ENCODE results near the gene ANKRD13B. TPM values are rescaled to one million over a fixed set of nuclear protein-coding genes. Genes with fewer than 3 reads are reported as not detected.
"Not testable (repeated sequence)": the region's sequence is repeated elsewhere in the genome, so short reads cannot be mapped to it uniquely, and the experiment has no call there.

The ANKRD13B gene
- total RNA-seq, 2 donors from 2014 or later = 7.9 to 13.5 TPM

DNA sequence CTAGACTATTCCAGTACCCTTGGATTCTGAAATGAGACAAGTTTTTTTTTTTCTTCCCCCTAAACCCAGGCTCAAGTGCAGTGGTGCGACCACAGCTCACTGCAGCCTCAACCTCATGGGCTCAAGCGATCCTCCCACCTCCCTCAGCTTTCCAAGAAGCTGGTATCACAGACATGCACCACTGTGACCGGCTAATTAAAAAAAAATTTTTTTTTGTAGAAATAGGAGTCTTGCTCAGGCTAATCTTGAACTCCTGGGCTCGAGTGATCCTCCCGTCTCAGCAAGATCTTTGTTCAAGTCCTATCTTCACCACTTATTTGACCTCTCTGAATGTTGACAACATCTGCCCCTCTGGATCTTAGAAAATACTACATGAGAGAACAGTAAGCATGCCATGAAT lies 56.4 kb downstream of the ANKRD13B start:
- H3K27ac Mint-ChIP-seq = peak overlapping the region; percentile 70
- H3K36me3 Mint-ChIP-seq (ENCODE audit: insufficient read depth in 2 of 2) = peaks cover 2 to 11% of the 10 kb centered on the region in 2 donors

DNA sequence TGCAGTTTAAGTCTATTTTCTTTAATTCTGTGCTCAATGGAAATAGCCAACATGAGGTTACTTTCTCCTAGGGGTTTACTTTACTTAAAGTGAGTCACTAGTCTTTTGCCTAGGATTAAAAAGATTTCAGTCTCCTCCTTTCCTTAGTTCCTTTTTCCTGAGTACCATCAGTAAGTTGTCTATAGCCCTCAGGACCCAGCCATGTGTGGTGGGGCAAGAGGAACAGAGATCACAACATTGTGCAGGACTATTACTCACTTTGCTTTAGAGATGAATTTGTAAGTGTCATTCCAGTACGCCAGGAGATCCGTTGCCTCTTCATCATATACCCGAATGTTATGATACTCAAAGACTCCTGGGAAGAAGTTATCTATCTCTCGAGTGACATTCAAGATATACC lies 57.5 kb downstream of the ANKRD13B start:
- Mint-ChIP-seq H3K4me3 (no peak overlapping the region), H3K27me3 (ENCODE audit: low read depth) (no peaks in the 10 kb centered on the region), H3K36me3 (ENCODE audit: insufficient read depth in 2 of 2) (peaks cover 2 to 10% of the 10 kb centered on the region in 2 donors), H3K27ac (peak overlapping the region; percentile 38), H3K9me3 (no peaks in the 10 kb centered on the region), H3K4me1 (ENCODE audit: low read depth) (peaks cover 9% of the 10 kb centered on the region)
- DNase-seq (no peak), ATAC-seq (replicated peaks in 1 of 2) (no peak)

More for the DNA sequence above, 56.4 kb downstream of the ANKRD13B start:
- H3K9me3 Mint-ChIP-seq = no peaks in the 10 kb centered on the region
- DNase-seq (no peak), ATAC-seq (replicated peaks in 1 of 2) (no peak)
- peaks cover 16% of the 10 kb centered on the region for H3K4me1 Mint-ChIP-seq (ENCODE audit: low read depth)
- no peaks in the 10 kb centered on the region for H3K27me3 Mint-ChIP-seq (ENCODE audit: low read depth)
- H3K4me3 Mint-ChIP-seq = no peak overlapping the region

DNA sequence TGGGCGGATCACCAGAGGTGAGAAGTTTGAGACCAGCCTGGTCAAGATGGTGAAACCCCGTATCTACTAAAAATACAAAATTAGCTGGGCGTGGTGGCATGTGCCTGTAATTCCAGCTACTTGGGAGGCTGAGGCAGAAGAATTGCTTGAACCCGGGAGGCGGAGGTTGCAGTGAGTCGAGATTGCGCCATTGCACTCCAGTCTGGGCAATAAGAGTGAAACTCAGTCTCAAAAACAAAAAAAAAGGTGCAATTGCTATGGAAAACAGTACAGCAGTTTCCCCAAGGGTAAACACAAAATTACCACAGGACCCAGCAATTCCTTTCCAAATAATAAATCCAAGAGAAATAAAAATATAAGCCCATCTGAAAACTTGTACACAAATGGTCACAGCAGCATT lies 59.0 kb downstream of the ANKRD13B start:
- ATAC-seq (replicated peaks in 1 of 2); DNase-seq; H3K4me1 Mint-ChIP-seq (ENCODE audit: low read depth); H3K9me3 Mint-ChIP-seq; H3K27me3 Mint-ChIP-seq (ENCODE audit: low read depth); H3K4me3 Mint-ChIP-seq: not testable (repeated sequence)
- H3K36me3 Mint-ChIP-seq (ENCODE audit: insufficient read depth in 2 of 2) = peaks cover 2 to 16% of the 10 kb centered on the region in 2 donors
- peak overlapping the region; percentile 15 for H3K27ac Mint-ChIP-seq

DNA sequence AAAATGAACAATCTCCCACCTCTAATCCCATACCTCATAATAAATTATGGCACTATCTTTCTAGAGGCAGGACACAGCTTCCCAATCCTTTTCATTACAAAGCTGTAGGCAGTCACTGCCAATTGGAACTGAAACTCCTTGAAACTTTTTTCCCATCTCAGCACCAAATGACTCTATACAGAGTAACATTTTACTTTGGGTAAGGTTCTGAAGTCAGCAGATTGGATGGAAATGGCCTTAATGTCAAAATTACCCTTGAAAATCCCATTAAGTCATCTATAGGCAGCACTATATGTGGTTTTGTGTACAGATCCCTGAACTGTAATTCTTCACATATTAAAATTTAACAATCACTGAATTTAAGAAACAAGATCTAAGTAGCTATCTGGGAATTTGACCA lies 60.0 kb downstream of the ANKRD13B start:
- H3K27me3 Mint-ChIP-seq (ENCODE audit: low read depth) = no peaks in the 10 kb centered on the region
- H3K4me3 Mint-ChIP-seq = no peak overlapping the region
- H3K4me1 Mint-ChIP-seq (ENCODE audit: low read depth) = no peaks in the 10 kb centered on the region
- DNase-seq = no peak
- H3K27ac Mint-ChIP-seq = peak overlapping the region; percentile 54
- H3K36me3 Mint-ChIP-seq (ENCODE audit: insufficient read depth in 2 of 2) = peaks cover 2 to 17% of the 10 kb centered on the region in 2 donors
- H3K9me3 Mint-ChIP-seq = no peaks in the 10 kb centered on the region
- ATAC-seq (replicated peaks in 1 of 2) = no peak

DNA sequence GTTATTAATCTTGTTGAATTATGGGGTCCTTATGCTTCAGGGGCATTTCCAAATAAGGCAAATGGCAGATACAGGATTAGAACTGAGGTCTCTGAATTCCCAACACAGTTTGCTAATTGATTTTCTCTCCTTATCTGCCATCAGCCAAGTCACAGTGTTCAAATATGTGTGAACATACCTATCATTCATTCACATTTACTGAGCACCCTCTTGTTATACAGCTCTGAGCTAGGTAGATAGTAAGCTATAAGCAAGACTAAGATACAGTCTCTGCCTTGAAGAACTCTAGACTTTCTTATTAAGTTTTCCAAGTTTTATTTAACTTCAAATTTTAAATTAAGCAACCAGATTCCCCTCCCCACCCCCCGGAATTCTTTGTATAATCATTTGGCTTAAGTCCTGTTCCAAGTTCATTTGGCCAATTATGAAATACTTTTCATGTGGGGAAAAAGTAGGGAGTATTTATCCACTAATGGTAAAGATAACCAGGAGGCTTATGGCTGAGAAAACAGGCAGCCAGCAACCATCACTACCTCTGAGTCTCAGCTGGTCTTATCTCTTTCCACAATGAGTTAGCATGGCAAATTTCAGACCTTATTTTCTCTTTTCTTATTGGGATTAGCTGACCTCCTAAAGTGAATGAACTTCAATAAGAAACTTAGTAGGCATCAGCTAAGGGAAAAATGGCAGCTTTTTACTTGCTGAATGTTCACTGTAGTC lies 61.2 kb downstream of the ANKRD13B start:
- H3K27ac Mint-ChIP-seq = no peak overlapping the region
- H3K4me3 Mint-ChIP-seq = no peak overlapping the region
- no peaks in the 10 kb centered on the region for H3K9me3 Mint-ChIP-seq

DNA sequence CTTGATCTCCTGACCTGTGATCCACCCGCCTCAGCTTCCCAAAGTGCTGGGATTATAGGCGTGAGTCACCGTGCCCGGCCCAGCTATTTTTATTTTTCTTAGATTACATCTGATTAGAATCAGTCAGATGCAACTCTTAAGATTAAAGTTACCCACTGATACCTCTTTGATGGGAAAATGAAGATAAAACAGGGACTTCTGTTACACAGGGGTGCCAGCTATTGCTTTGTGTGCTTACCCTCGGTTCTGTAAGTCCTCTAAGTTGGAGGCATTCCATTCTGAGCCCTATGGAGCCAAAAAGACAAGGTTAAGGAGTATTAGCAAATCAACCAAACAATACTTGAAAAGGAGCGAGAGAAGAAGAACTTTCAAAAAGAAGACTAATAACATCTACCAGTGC lies 62.4 kb downstream of the ANKRD13B start:
- ATAC-seq (replicated peaks in 1 of 2) = no peak

More for the DNA sequence above, 61.2 kb downstream of the ANKRD13B start:
- DNase-seq (no peak), ATAC-seq (replicated peaks in 1 of 2) (no peak)
- Mint-ChIP-seq H3K4me1 (ENCODE audit: low read depth) (peaks cover 5% of the 10 kb centered on the region), H3K36me3 (ENCODE audit: insufficient read depth in 2 of 2) (peaks cover 2 to 12% of the 10 kb centered on the region in 2 donors), H3K27me3 (ENCODE audit: low read depth) (no peaks in the 10 kb centered on the region)

DNA sequence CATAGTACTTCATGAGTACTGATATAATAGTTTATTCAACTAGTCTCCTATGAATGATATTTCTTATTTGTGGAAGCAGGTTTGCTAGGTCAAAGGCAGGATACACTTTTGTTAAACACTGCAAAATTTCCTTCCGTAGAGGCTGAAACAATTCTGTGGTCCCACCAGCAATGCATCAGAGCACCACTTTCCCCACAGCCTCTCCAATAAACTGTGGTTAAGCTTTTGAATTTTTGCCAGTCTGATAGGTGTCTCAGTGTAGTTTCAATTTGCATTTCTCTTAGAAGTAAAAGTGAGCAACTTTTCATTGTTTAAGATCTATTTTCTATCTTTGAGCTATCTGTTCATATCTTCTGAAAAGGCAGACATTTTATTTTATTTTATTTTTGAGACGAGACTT lies 66.2 kb downstream of the ANKRD13B start:
- Mint-ChIP-seq H3K4me3 (peak overlapping the region; percentile 32 to 47), H3K27ac (no peak overlapping the region)
- no peak for DNase-seq

More for the DNA sequence above, 62.4 kb downstream of the ANKRD13B start:
- Mint-ChIP-seq H3K4me1 (ENCODE audit: low read depth) (peaks cover 17% of the 10 kb centered on the region), H3K9me3 (no peaks in the 10 kb centered on the region), H3K27me3 (ENCODE audit: low read depth) (no peaks in the 10 kb centered on the region), H3K27ac (no peak overlapping the region), H3K4me3 (no peak overlapping the region), H3K36me3 (ENCODE audit: insufficient read depth in 2 of 2) (peaks cover 0 to 15% of the 10 kb centered on the region in 2 donors)
- DNase-seq = no peak

DNA sequence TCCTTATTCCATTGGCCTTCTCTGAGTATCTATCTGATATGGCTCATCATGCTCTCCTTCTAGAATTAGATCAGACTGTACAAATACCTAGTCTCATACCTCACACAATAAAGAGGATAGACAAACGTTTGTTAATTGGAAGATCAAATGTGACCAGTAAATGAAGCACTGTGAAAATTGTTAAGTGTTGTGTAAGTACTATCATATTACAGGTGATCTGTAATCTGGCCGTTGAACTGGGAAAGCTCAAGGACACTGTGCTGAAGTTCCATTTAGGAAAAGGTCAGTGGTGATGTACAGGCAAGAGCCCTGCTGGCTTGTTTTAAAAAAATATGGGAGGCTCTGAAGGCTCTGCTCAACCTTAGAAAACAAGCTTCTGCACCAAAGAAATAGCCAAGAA lies 68.3 kb downstream of the ANKRD13B start:
- no peaks in the 10 kb centered on the region for H3K27me3 Mint-ChIP-seq (ENCODE audit: low read depth)
- ATAC-seq (replicated peaks in 1 of 2) (no peak), DNase-seq (no peak)
- H3K4me3 Mint-ChIP-seq = no peak overlapping the region
- H3K9me3 Mint-ChIP-seq = no peaks in the 10 kb centered on the region
- H3K36me3 Mint-ChIP-seq (ENCODE audit: insufficient read depth in 2 of 2) = peaks cover 6 to 20% of the 10 kb centered on the region in 2 donors
- H3K4me1 Mint-ChIP-seq (ENCODE audit: low read depth) = peaks cover 39% of the 10 kb centered on the region
- no peak overlapping the region for H3K27ac Mint-ChIP-seq

More for the DNA sequence above, 66.2 kb downstream of the ANKRD13B start:
- Mint-ChIP-seq H3K4me1 (ENCODE audit: low read depth) (peaks cover 21% of the 10 kb centered on the region), H3K27me3 (ENCODE audit: low read depth) (no peaks in the 10 kb centered on the region), H3K36me3 (ENCODE audit: insufficient read depth in 2 of 2) (peaks cover 3 to 21% of the 10 kb centered on the region in 2 donors), H3K9me3 (no peaks in the 10 kb centered on the region)
- ATAC-seq (replicated peaks in 1 of 2) = peak in 1 of 2 donors; percentile 65

DNA sequence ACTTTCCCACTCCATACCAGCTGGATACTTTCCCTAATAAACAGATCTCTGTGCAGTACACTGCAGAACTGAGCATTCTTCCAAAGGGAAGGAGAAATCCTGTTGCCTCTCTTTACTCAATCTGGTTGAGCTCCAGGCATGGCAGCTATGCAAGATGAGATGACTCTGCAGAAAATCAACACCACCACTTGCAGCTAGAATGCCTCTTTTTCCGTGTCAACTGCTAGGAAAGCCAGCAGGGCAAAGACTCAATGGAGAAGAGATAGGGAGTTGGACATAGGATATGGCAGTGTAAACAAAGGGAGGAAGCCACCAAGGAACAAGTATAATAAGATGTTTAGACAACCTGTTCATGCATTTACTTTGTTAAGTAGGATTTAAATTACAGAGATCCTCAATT lies 70.2 kb downstream of the ANKRD13B start:
- Mint-ChIP-seq H3K4me1 (ENCODE audit: low read depth) (peaks cover 48% of the 10 kb centered on the region), H3K4me3 (no peak overlapping the region), H3K27ac (peak overlapping the region; percentile 24), H3K27me3 (ENCODE audit: low read depth) (no peaks in the 10 kb centered on the region), H3K36me3 (ENCODE audit: insufficient read depth in 2 of 2) (peaks cover 8 to 27% of the 10 kb centered on the region in 2 donors), H3K9me3 (no peaks in the 10 kb centered on the region)
- DNase-seq (no peak), ATAC-seq (replicated peaks in 1 of 2) (no peak)

Other genes starting within 250 kb of the ANKRD13B start
- 10 to 100 TPM; 39.3 to 48.1 TPM for gene TAOK1, start 202.8 kb upstream of the ANKRD13B start, total RNA-seq
- 1 to 10 TPM; 7.4 to 7.7 TPM for gene ABHD15, start 26.1 kb upstream of the ANKRD13B start, total RNA-seq
- gene TP53I13, start 24.4 kb upstream of the ANKRD13B start, total RNA-seq = 100 to 1,000 TPM in 1 of 2 donors, 10 to 100 TPM in 1; 77.4 to 103 TPM
- 10 to 100 TPM; 45.0 to 47.4 TPM for gene GIT1, start 3.5 kb upstream of the ANKRD13B start, total RNA-seq
- 10 to 100 TPM; 10.4 to 13.9 TPM for gene CORO6, start 29.8 kb downstream of the ANKRD13B start, total RNA-seq